ENCODE results near the gene PCBP3.
A peak's percentile ranks its signal among the peaks of the same experiment; 100 is the strongest.
"Not testable (repeated sequence)": the region's sequence is repeated elsewhere in the genome, so short reads cannot be mapped to it uniquely, and the experiment has no call there.

PCBP3 gene

GRCh38 chr21:45947716-45948255 is 304.3 kb downstream of the PCBP3 start:
- DNase-seq (ENCODE audit: low read depth): no peak

- no peak for DNase-seq (ENCODE audit: low read depth)
These were observed 305.1 kb downstream of the PCBP3 start for GRCh38 chr21:45948576-45949141.

- DNase-seq (ENCODE audit: low read depth): no peak
These were observed 306.6 kb downstream of the PCBP3 start for GRCh38 chr21:45949928-45950739.

GRCh38 chr21:45950740-45951515 is 307.4 kb downstream of the PCBP3 start:
- peak; percentile 20 for DNase-seq (ENCODE audit: low read depth)

DNA sequence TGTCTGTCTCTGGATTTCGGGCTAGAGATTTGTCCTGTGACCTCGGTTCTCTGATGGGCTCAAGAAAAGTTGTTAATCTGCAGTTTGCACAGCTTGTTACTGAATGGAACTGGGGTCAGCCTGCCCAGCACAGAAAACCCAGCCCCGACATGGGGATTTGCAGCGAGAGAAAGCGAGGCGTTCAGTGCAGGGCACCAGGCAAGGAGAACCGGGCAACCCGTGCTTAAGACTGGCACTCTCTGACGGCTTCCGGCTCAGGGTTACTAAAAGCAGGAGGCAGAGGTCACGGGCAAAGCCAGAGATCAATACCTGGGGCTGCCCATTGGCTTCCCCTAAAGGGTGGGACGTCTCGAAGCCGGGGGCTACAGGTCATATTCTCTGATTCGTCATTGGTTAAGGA is 308.2 kb downstream of the PCBP3 start:
- DNase-seq (ENCODE audit: low read depth): no peak

- not testable (repeated sequence) for DNase-seq (ENCODE audit: low read depth)
These were observed 309.0 kb downstream of the PCBP3 start for GRCh38 chr21:45952527-45952926.

GRCh38 chr21:45952974-45953373 is 309.4 kb downstream of the PCBP3 start:
- DNase-seq (ENCODE audit: low read depth): no peak

GRCh38 chr21:45954261-45954660 is 310.7 kb downstream of the PCBP3 start:
- peak; percentile 20 for DNase-seq (ENCODE audit: low read depth)

DNA sequence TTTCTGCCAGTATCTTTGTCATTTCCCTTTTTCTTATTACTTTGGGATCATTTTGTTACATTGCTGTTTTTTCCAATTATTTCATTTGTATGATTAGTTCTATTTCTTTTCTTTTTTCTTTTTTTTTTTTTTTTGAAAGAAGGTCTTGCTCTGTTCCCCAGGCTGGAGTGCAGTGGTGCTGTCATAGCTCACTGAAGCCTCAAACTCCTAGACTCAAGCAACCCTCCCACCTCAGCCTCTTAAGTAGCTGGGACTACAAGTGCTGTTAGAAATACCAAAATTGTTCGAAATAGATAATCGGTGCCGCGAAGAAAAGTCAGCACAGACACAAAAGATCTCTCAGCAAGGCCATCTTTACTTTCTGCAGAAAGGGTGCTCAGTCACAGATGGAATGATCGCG is 311.4 kb downstream of the PCBP3 start:
- no peak for DNase-seq (ENCODE audit: low read depth)

DNA sequence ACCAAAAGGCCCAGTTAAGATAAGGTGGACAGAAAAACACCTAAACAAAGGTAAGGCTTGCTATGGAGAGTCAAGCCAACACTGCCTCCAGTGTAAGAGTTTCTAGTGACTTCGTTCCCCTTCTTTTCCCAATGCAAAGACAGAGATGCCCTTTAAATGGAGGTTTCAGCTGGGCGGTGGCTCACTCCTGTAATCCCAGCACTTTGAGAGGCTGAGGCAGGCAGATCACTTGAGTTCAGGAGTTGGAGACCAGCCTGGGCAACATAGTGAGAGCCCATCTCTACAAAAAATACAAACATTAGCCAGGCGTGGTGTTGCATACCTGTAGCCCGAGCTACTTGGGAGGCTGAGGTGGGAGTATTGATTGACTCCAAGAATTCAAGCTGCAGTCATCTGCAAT is 314.0 kb downstream of the PCBP3 start:
- no peak for DNase-seq (ENCODE audit: low read depth)

DNA sequence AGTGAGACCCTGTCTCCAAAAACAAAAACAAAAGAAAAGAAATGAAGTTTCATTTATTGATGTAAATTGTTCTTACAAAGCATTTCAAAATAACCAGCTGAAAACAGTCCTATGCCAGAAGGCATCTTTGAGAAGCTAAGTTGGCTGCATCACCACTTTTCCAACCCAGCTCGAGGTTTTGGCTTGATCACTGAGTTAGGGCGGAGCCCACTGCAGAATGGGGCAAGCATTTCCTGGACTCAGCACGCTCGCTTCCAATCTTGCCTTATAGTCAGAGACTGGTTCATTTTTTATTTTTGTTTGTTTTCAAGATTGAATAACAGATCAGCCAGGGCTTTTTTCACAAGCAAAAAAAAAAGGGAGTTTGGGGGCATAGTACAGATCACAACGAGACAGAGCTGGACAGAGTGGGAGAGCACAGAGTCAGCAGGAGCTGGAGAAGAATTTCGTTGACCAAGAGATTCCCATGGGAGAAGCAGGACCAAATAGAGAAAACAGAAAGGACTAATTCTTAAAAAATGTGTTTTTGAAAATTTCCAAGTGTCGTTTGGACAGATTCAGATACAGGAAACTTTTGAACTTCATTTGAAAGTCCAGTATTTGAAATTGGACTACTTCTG is 314.6 kb downstream of the PCBP3 start:
- DNase-seq (ENCODE audit: low read depth): no peak

- DNase-seq (ENCODE audit: low read depth): no peak
These were observed 315.7 kb downstream of the PCBP3 start for GRCh38 chr21:45959182-45959581.

DNA sequence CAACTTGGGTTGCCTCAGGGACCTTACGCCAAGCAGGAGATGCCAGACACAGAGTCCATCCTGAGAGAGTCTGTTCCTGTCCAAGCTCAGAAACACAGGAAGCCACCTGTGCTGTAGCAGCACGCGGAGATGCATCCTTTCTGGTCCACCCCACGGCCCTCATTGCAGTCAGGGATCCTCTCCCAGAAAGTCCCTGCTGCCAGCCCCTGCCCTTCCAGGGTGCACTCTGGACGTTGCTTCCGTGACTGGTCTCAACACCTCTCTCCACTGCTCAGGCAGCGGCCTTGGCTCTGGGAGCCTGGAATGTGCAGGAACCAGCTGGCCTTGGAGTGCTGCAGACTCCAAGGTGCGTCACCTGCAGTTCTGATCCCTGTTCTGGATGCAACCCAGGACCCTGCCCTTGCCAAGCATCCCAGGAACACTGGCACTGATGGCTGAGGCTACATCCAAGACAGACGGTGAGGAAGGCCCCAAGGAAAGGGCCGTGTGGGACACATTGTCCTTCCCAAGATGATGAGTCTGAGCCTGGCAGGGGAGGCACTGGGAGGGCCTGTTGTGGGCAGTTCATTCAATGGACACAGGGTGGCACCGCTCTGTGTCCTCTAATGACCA is 316.4 kb downstream of the PCBP3 start:
- DNase-seq (ENCODE audit: low read depth): no peak

DNA sequence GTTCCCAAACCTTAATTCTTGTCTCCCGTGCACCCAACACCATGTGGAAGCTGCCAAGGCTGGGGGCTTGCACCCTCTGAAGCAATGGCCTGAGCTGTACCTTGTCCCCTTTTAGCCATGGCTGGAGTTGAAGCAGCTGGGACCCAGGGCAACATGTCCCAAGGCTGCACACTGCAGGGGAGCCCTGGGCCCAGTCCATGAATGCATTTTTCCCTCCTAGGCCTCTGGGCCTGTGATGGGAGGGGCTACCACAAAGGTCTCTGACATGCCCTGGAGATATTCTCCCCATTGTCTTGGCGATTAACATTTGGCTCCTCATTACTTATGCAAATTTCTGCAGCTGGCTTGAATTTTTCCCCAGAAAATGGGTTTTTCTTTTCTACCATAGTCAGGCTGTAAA is 317.9 kb downstream of the PCBP3 start:
- not testable (repeated sequence) for DNase-seq (ENCODE audit: low read depth)

DNA sequence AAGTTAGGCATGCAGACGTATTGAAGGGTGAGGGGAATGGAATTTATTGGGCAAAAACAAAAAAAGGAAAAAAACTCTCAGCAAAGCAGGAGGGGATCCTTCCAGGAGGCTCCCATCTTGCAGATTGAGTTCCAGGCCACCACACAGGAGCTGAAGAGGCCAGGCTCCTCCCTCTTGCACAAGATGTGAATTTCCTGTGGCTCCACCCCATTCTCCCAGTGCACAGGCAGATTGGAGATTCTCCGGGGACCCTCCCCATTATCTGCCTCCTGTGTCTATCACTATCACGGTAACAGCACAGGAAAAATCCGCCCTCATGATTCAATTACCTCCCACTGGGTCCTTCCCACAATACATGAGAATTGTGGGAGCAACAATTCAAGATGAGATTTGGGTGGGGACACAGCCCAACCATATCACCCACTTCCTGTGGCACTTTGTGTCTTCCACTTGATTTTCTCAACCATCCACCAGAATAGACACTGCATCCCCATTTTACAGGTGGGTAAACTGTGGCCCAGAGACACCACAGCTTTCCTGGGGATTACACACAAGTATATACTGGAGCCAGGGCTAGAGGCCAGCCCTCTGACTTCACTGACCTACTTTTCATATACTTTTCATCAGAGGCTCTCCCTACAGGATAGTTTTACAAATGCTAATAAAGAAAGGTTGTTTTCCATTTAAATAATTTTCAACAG is 319.2 kb downstream of the PCBP3 start:
- no peak for DNase-seq (ENCODE audit: low read depth)

DNA sequence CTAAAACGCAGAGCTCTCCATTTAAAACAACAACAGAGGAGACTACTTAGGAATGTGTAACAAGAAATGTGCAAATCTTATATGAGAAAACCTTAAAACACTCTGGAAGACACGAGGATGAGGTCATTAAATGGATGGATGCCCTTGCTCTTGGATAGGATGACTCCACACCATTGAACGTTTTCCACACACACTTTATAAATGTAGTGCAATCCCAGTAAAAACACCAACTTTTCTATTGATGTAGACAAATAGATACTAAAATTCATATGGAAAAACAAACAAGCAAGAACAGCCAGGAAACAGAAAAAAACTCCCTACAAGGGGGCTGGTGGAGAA is 319.7 kb downstream of the PCBP3 start:
- DNase-seq (ENCODE audit: low read depth): no peak

- DNase-seq (ENCODE audit: low read depth): no peak
These were observed 321.1 kb downstream of the PCBP3 start for GRCh38 chr21:45964649-45965048.

DNA sequence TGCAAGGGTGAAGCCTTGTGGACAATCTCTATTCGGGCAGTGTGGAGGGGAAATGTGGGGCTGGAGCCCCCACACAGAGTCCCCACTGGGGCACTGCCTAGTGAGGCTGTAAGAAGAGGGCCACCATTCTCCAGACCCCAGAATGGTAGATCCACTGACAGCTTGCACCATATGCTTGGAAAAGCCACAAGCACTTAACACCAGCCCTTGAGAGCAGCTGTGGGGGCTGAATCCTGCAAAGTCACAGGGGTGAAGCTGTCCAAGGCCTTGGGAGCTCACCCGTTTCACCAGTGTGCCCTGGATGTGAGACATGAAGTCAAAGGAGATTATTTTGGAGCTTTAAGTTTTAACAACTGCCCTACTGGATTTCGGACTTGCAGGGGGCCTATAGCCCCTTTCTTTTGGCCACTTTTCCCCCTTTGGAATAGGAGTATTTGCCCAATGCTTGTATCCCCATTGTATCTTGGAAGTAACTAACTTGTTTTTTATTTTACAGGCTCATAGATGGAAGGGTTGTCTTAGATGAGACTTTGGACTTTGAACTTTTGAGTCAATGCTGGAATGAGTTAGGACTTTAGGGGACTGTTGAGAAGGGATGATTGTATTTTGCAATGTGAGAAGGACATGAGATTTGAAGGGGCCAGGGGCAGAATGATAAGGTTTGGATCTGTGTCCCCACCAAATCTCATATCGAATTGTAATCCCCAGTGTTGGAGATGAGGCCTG is 321.7 kb downstream of the PCBP3 start:
- no peak for DNase-seq (ENCODE audit: low read depth)

GRCh38 chr21:45966791-45967394 is 323.4 kb downstream of the PCBP3 start:
- DNase-seq (ENCODE audit: low read depth): no peak

Data from ELR (cell line).